Cardiac septum (tissue), 1 donor: ENCODE measurements around the gene ZNF844. TPM values are rescaled to one million over a fixed set of nuclear protein-coding genes. Genes with fewer than 3 reads are reported as not detected.
"Not testable (repeated sequence)": the region's sequence is repeated elsewhere in the genome, so short reads cannot be mapped to it uniquely, and the experiment has no call there.

ENCODE experiments used
- DNase-seq: peaks from one replicate; pipeline ENCODE4 v3.0.0-alpha.2; 2020; ENCODE audit warnings: low spot score
- intact Hi-C: fragments of 100-400 bp; cut with DNase I; formaldehyde crosslinking; loops from one replicate; pipeline ENCODE4 v1.14.0; 2022
- long read RNA-seq: library from polyadenylated mRNA; unstranded; transcript quantifications from one replicate; pipeline ENCODE4 v2.0.0, GENCODE V29; 2021
- total RNA-seq: library from RNA; stranded (reverse); fragmentation: NEBNext Ultra II Directional; extraction: Animal tissue kit (Norgen Biotek cat#: 25700); gene quantifications from one replicate; pipeline ENCODE4 v1.2.1, GENCODE V29; 2021
- donor health status: DM: no; HTN: no; CAD: no.

Gene ZNF844
- 14.7 TPM for total RNA-seq
- long read RNA-seq, full-length matches to known transcripts = 7 of 10 reads
- long read RNA-seq, partial matches to known transcripts = 0 of 10 reads
- long read RNA-seq, other reads (novel, unspliced or antisense) = 3 of 10 reads

- peak; percentile 99 for DNase-seq
- intact Hi-C loops = no loop called here
Observed at GRCh38 chr19:12064590-12065538, at the start of gene ZNF844. Gene ZNF844, plus strand, starts transcription at chr19:12064731. Its CDS starts 143 bp downstream, at chr19:12064874.

- no peak for DNase-seq
- intact Hi-C loops = no loop called here
Observed at GRCh38 chr19:12015015-12015752, 49.3 kb upstream of the ZNF844 start.

- DNase-seq = no peak
- intact Hi-C loops = no loop called here
Observed at GRCh38 chr19:12015753-12016116, 48.8 kb upstream of the ZNF844 start.

GRCh38 chr19:12034198-12034597 lies 30.3 kb upstream of the ZNF844 start:
- DNase-seq = no peak
- intact Hi-C loops = no loop called here

GRCh38 chr19:12034620-12035019 lies 29.9 kb upstream of the ZNF844 start:
- intact Hi-C loops = no loop called here

GRCh38 chr19:12035220-12036172 lies 29.0 kb upstream of the ZNF844 start, which contains the start of gene ZNF433:
Gene ZNF433, minus strand, starts transcription at chr19:12035679. Its CDS starts 140 bp downstream, at chr19:12035539.
- DNase-seq = peak; percentile 96
- intact Hi-C loops = no loop called here

More at GRCh38 chr19:12034620-12035019, 29.9 kb upstream of the ZNF844 start:
- DNase-seq = no peak

GRCh38 chr19:12042893-12043292 lies 21.6 kb upstream of the ZNF844 start:
- intact Hi-C loops = no loop called here
- no peak for DNase-seq

GRCh38 chr19:12043752-12044422 lies 20.6 kb upstream of the ZNF844 start:
- DNase-seq = no peak
- intact Hi-C loops = no loop called here

GRCh38 chr19:12047868-12048267 lies 16.7 kb upstream of the ZNF844 start:
- no peak for DNase-seq
- intact Hi-C loops = no loop called here

- intact Hi-C loops = no loop called here
Observed at GRCh38 chr19:12052091-12052496, 12.4 kb upstream of the ZNF844 start.

GRCh38 chr19:12052497-12053169 lies 11.9 kb upstream of the ZNF844 start, which contains the start of gene ZNF878:
Gene ZNF878, minus strand, starts transcription at chr19:12052961. Its CDS starts 160 bp downstream, at chr19:12052801.
- intact Hi-C loops = no loop called here
- DNase-seq = peak; percentile 92

More at GRCh38 chr19:12052091-12052496, 12.4 kb upstream of the ZNF844 start:
- DNase-seq = no peak

GRCh38 chr19:12055784-12056183 lies 8.7 kb upstream of the ZNF844 start:
- intact Hi-C loops = no loop called here
- DNase-seq = no peak

GRCh38 chr19:12075538-12076139 lies 11.1 kb downstream of the ZNF844 start:
- intact Hi-C loops = no loop called here
- DNase-seq = no peak

- intact Hi-C loops, DNase-seq: not testable (repeated sequence)
Observed at GRCh38 chr19:12076331-12076730, 11.8 kb downstream of the ZNF844 start.

- DNase-seq = no peak
- intact Hi-C loops = no loop called here
Observed at GRCh38 chr19:12077375-12077774, 12.8 kb downstream of the ZNF844 start.

- intact Hi-C loops, DNase-seq: not testable (repeated sequence)
Observed at GRCh38 chr19:12083336-12083735, 18.8 kb downstream of the ZNF844 start.

- no peak for DNase-seq
- intact Hi-C loops = no loop called here
Observed at GRCh38 chr19:12085074-12085818, 20.7 kb downstream of the ZNF844 start.
